HepG2 (cell line): Measurements from ENCODE around the gene RIPK3. TPM values are rescaled to one million over a fixed set of nuclear protein-coding genes. Genes with fewer than 3 reads are reported as not detected.

ENCODE experiments used
- ATAC-seq: fragments of 200-7000 bp; cut with Tn5 transposase; 3 replicates; pipeline ENCODE4 v1.9.1; 2020; ENCODE audit warnings: mild to moderate bottlenecking, moderate library complexity
- BruUV-seq: library from RNA; stranded (reverse); fragments of 400-500 nt; replicated peaks from 2 replicates; lab custom pipeline; 2021; lab: Mats Ljungman, UMichigan
- CTCF ChIA-PET: fragments of 300-600 bp; formaldehyde crosslinking; extraction: SDS; loops from one replicate; lab custom pipeline; 2021; ENCODE audit warnings: low total read pairs, inconsistent platforms, low intra/inter-chr PET ratio; lab: Yijun Ruan, JAX
- POLR2A ChIA-PET: fragments of 350-600 bp; sonication (Branson Sonifier 250); formaldehyde crosslinking; loops from one replicate; lab custom pipeline; 2020; ENCODE audit warnings: antibody characterized with exemption, inconsistent platforms; lab: Yijun Ruan, JAX
- DNase-seq: peaks from one replicate; pipeline ENCODE4 v3.0.0-alpha.2; 2015; ENCODE audit warnings: low spot score
- FAIRE-seq: peaks from 3 replicates; lab custom pipeline; 2011; peaks lifted over from hg19 to GRCh38; lab: Jason Lieb, UNC
- H2AFZ ChIP-seq: one replicate; pipeline ENCODE4 v1.6.1; 2011; ENCODE audit warnings: low read length, inconsistent platforms
- H3K27ac ChIP-seq: fragments of 300-600 bp; 3 replicates; pipeline ENCODE4 v1.8.0; 2011; ENCODE audit warnings: mixed run types, mild to moderate bottlenecking, mixed read lengths, low read length, inconsistent platforms; ENCODE audit not compliant: insufficient read depth; ENCODE audit errors: extremely low read length
- H3K27me3 ChIP-seq, 2 experiments: fragments of 200-600 bp in 1 of 2; 2 replicates in 1 of 2; 3 replicates in 1 of 2; pipeline versions ENCODE4 v1.6.0 to v1.8.0; 2011; ENCODE audit warnings: low read length in 2 of 2, mild to moderate bottlenecking in 2 of 2, moderate library complexity in 2 of 2, inconsistent platforms in 1 of 2; ENCODE audit not compliant: insufficient read depth in 2 of 2, control insufficient read depth in 1 of 2
- H3K36me3 ChIP-seq, 2 experiments: fragments of 200-600 bp in 1 of 2; replicated peaks in 1 of 2; 2 replicates in 1 of 2; 3 replicates in 1 of 2; pipeline versions ENCODE4 v1.5.1 to v1.8.0; 2011; ENCODE audit warnings: low read length in 2 of 2, inconsistent platforms in 1 of 2; ENCODE audit not compliant: insufficient read depth in 2 of 2, control insufficient read depth in 1 of 2
- H3K4me1 ChIP-seq: 2 replicates; pipeline ENCODE4 v1.5.1; 2012; ENCODE audit warnings: low read length, inconsistent platforms; ENCODE audit not compliant: insufficient read depth
- H3K4me2 ChIP-seq: 2 replicates; pipeline ENCODE4 v1.6.0; 2011; ENCODE audit warnings: low read depth, low read length, inconsistent platforms
- H3K4me3 ChIP-seq, 3 experiments: fragments of 200-600 bp in 1 of 3; sonication (generic), shearing (Covaris generic) in 1 of 3; replicated peaks in 1 of 3; 2 replicates each; pipeline ENCODE4 v1.5.1; 2011 to 2016; ENCODE audit warnings: low read length in 3 of 3, inconsistent platforms in 2 of 3, low read depth in 2 of 3, mild to moderate bottlenecking in 2 of 3, control low read depth in 1 of 3, mixed read lengths in 1 of 3; ENCODE audit not compliant: insufficient read depth in 1 of 3
- H3K79me2 ChIP-seq: one replicate; pipeline ENCODE4 v1.6.1; 2011; ENCODE audit warnings: low read length, inconsistent platforms; ENCODE audit not compliant: insufficient read depth
- H3K9ac ChIP-seq: 2 replicates; pipeline ENCODE4 v1.6.0; 2011; ENCODE audit warnings: mild to moderate bottlenecking, low read depth, low read length, inconsistent platforms; ENCODE audit not compliant: insufficient read depth
- H3K9me3 ChIP-seq: 2 replicates; pipeline ENCODE4 v1.5.1; 2012; ENCODE audit warnings: mild to moderate bottlenecking, low read length
- H4K20me1 ChIP-seq: 2 replicates; pipeline ENCODE4 v1.6.0; 2011; ENCODE audit warnings: inconsistent platforms, mild to moderate bottlenecking, low read length, moderate library complexity; ENCODE audit not compliant: insufficient read depth
- CBX2 ChIP-seq, 2 experiments: fragments of 200-600 bp in 1 of 2; sonication (generic); formaldehyde crosslinking in 1 of 2; IDR thresholded peaks; 2 replicates each; pipeline versions ENCODE4 v1.7.0 to v1.8.1; 2018 to 2022; ENCODE audit warnings: low read depth in 2 of 2, low read length in 1 of 2, mild to moderate bottlenecking in 1 of 2, missing genetic modification reagents in 1 of 2
- CHD4 ChIP-seq: fragments of 200-600 bp; sonication (generic); IDR thresholded peaks from 2 replicates; pipeline ENCODE4 v1.7.0; 2017; ENCODE audit warnings: mild to moderate bottlenecking, low read length, borderline replicate concordance
- HES4 ChIP-seq: sonication (generic); formaldehyde crosslinking; IDR thresholded peaks from 2 replicates; pipeline ENCODE4 v1.9.0; 2021; ENCODE audit warnings: mild to moderate bottlenecking, missing genetic modification reagents, borderline replicate concordance
- HMGXB3 ChIP-seq: sonication (generic); formaldehyde crosslinking; IDR thresholded peaks from 2 replicates; pipeline ENCODE4 v1.4.0; 2020; ENCODE audit warnings: missing genetic modification reagents, borderline replicate concordance
- JARID2 ChIP-seq: sonication (generic); formaldehyde crosslinking; IDR thresholded peaks from 2 replicates; pipeline ENCODE4 v1.8.1; 2023; ENCODE audit warnings: missing genetic modification reagents, inconsistent platforms; ENCODE audit not compliant: insufficient replicate concordance
- MED1 ChIP-seq: sonication (generic); formaldehyde crosslinking; IDR thresholded peaks from 2 replicates; pipeline ENCODE4 v1.4.0; 2020; ENCODE audit warnings: missing genetic modification reagents
- MEIS2 ChIP-seq: sonication (generic); formaldehyde crosslinking; IDR thresholded peaks from 2 replicates; pipeline ENCODE4 v1.9.0; 2021; ENCODE audit warnings: mild to moderate bottlenecking, missing genetic modification reagents
- NCOR1 ChIP-seq: fragments of 200-600 bp; sonication (generic); IDR thresholded peaks from 2 replicates; pipeline ENCODE4 v1.7.0; 2017; ENCODE audit warnings: antibody characterized with exemption, low read length, borderline replicate concordance
- RFXAP ChIP-seq: sonication (generic); formaldehyde crosslinking; IDR thresholded peaks from 2 replicates; pipeline ENCODE4 v1.4.0; 2020; ENCODE audit warnings: missing genetic modification reagents, borderline replicate concordance
- SP4 ChIP-seq: sonication (generic); formaldehyde crosslinking; IDR thresholded peaks from 2 replicates; pipeline ENCODE4 v1.8.1; 2023; ENCODE audit warnings: mild to moderate bottlenecking, missing genetic modification reagents
- TARDBP ChIP-seq: sonication (generic); formaldehyde crosslinking; IDR thresholded peaks from 2 replicates; pipeline ENCODE4 v1.8.0; 2022; ENCODE audit warnings: mild to moderate bottlenecking, missing genetic modification reagents
- TBP ChIP-seq: sonication (generic); formaldehyde crosslinking; IDR thresholded peaks from 2 replicates; pipeline ENCODE4 v1.5.0; 2020; ENCODE audit warnings: missing genetic modification reagents
- WIZ ChIP-seq: sonication (generic); formaldehyde crosslinking; IDR thresholded peaks from 2 replicates; pipeline ENCODE4 v1.5.1; 2020; ENCODE audit warnings: mild to moderate bottlenecking, missing genetic modification reagents
- ZMYM2 ChIP-seq: sonication (generic); formaldehyde crosslinking; IDR thresholded peaks from 2 replicates; pipeline ENCODE4 v1.8.0; 2022; ENCODE audit warnings: mild to moderate bottlenecking, missing genetic modification reagents
- WGBS: methylation state at CpG from one replicate; pipeline ENCODE4 v1.1.6; 2017; ENCODE audit warnings: low lambda C conversion rate; 5-methylcytosine and 5-hydroxymethylcytosine counted together
- in situ Hi-C: cut with HindIII; loops from 2 replicates; pipeline ENCODE4 v1.10.0; 2017; ENCODE audit warnings: low pct_unique_long_range_greater_than_20kb; ENCODE audit not compliant: extremely low pct_ligation_motif_present
- intact Hi-C: fragments of 100-400 bp; cut with micrococcal nuclease; formaldehyde crosslinking; loops from one replicate; pipeline ENCODE4 v1.10.0; 2022; ENCODE audit not compliant: unreplicated experiment
- polyA plus RNA-seq, 8 experiments: library from polyadenylated mRNA; depleted of rRNA in 3 of 8; stranded (reverse) in 7 of 8; unstranded in 1 of 8; fragments of >200 nt; fragmentation: Illumina TruSeq in 4 of 8; extraction: Trizol in 4 of 8; gene quantifications; 2 replicates each; pipeline versions ENCODE4 v1.2.1 to v1.2.3, GENCODE V29; 2011 to 2016; ENCODE audit warnings: low read depth in 4 of 8, missing spikeins in 1 of 8, mixed read lengths in 1 of 8; ENCODE audit not compliant: insufficient read depth in 1 of 8
- total RNA-seq, 5 experiments: library from RNA; depleted of rRNA; stranded (reverse); fragments of >200 nt; fragmentation: Illumina TruSeq; extraction: Trizol; gene quantifications; 2 replicates each; pipeline ENCODE4 v1.2.3, GENCODE V29; 2016; ENCODE audit warnings: low read depth in 1 of 5
- TF ChIP-seq, protein P1 (sequence below): sonication (generic); formaldehyde crosslinking; IDR thresholded peaks from 2 replicates; pipeline ENCODE4 v1.4.0; 2020; ENCODE audit warnings: missing genetic modification reagents
- TF ChIP-seq, protein P2 (sequence below): sonication (generic); formaldehyde crosslinking; conservative IDR thresholded peaks from 2 replicates; pipeline ENCODE4 v1.4.0; 2020; ENCODE audit warnings: missing genetic modification reagents

Gene RIPK3
- total and polyA plus RNA-seq, 2 of the 13 experiments (the other 11 are each of a cell fraction or from before 2014, with no cell fraction given): not detected

GRCh38 chr14:24387009-24387345 is 47.2 kb upstream of the RIPK3 start:
- no TSS peak for BruUV-seq
- no peak overlapping the region for H3K27ac ChIP-seq
- intact Hi-C loops: loop anchor here (2.0 kb wide), 2 partner anchors 14 to 26 kb away; no protein-coding TSS in a partner anchor
- in situ Hi-C loops: no loop called here
- H3K36me3 ChIP-seq: no peaks in the 10 kb centered on the region
- DNase-seq (no peak), FAIRE-seq (no peak), ATAC-seq (peak; percentile 58)
- no peaks in the 10 kb centered on the region for H4K20me1 ChIP-seq
- H3K9ac ChIP-seq: no peak overlapping the region
- WGBS: 2% methylated on average over 2 of the region's 2 CpGs
- peaks cover 33% of the 10 kb centered on the region for H3K4me1 ChIP-seq
- H3K4me3 ChIP-seq: no peak overlapping the region
- H3K9me3 ChIP-seq: no peaks in the 10 kb centered on the region
- H3K79me2 ChIP-seq: no peaks in the 10 kb centered on the region
- ChIA-PET POLR2A (interaction anchor here (1.0 to 2.0 kb wide), 2 partner anchors 12 to 41 kb away, joined by 3 to 7 read pairs; partner anchors contain the start of gene NYNRIN), CTCF (interaction anchor here (0.9 kb wide), 1 partner anchor 25 kb away, joined by 3 read pairs; no protein-coding TSS in a partner anchor)
- peak overlapping the region; percentile 44 for H3K4me2 ChIP-seq
- H2AFZ ChIP-seq: no peak overlapping the region
- H3K27me3 ChIP-seq: peaks cover 7 to 25% of the 10 kb centered on the region in 2 experiments; a peak in 4 of 5 replicates
- 0 out of 2 replicates have a peak, but pooled peaks have one; percentile 12 for TF ChIP-seq TARDBP (CRISPR knock-in tag)
- TF ChIP-seq ZMYM2 (CRISPR knock-in tag): peak; percentile 6; the same call in 1 of the 2 replicates
- peak; percentile 25; the same call in 1 of the 2 replicates for TF ChIP-seq WIZ (CRISPR knock-in tag)
- TF ChIP-seq, protein P1, sequence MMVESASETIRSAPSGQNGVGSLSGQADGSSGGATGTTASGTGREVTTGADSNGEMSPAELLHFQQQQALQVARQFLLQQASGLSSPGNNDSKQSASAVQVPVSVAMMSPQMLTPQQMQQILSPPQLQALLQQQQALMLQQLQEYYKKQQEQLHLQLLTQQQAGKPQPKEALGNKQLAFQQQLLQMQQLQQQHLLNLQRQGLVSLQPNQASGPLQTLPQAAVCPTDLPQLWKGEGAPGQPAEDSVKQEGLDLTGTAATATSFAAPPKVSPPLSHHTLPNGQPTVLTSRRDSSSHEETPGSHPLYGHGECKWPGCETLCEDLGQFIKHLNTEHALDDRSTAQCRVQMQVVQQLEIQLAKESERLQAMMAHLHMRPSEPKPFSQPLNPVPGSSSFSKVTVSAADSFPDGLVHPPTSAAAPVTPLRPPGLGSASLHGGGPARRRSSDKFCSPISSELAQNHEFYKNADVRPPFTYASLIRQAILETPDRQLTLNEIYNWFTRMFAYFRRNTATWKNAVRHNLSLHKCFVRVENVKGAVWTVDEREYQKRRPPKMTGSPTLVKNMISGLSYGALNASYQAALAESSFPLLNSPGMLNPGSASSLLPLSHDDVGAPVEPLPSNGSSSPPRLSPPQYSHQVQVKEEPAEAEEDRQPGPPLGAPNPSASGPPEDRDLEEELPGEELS (CRISPR knock-in tag): peak; percentile 1; the same call in 1 of the 2 replicates
- no peak for TF ChIP-seq JARID2 (CRISPR knock-in tag)
- TF ChIP-seq TBP (CRISPR knock-in tag): no peak
- 0 out of 2 replicates have a peak, but pooled peaks have one; percentile 9 for TF ChIP-seq MED1 (CRISPR knock-in tag)
- TF ChIP-seq CHD4: 0 out of 2 replicates have a peak, but pooled peaks have one; percentile 12
- TF ChIP-seq SP4: 0 out of 2 replicates have a peak, but pooled peaks have one; percentile 9
- TF ChIP-seq HMGXB3 (CRISPR knock-in tag): 0 out of 2 replicates have a peak, but pooled peaks have one; percentile 5
- TF ChIP-seq HES4: no peak
- 0 out of 2 replicates have a peak, but pooled peaks have one; percentile 58 for TF ChIP-seq RFXAP
- no peak for TF ChIP-seq CBX2 (IDR thresholded peaks at IDR 0.05; ENCODE audit: low read depth, low read length)
- peak; percentile 61; the same call in 1 of the 2 replicates for TF ChIP-seq CBX2 (CRISPR knock-in tag; IDR thresholded peaks at IDR 0.05; ENCODE audit: low read depth)
- 0 out of 2 replicates have a peak, but pooled peaks have one; percentile 6 for TF ChIP-seq MEIS2 (CRISPR knock-in tag)
- peak; percentile 6; the same call in 1 of the 2 replicates for TF ChIP-seq NCOR1
- TF ChIP-seq, protein P2, sequence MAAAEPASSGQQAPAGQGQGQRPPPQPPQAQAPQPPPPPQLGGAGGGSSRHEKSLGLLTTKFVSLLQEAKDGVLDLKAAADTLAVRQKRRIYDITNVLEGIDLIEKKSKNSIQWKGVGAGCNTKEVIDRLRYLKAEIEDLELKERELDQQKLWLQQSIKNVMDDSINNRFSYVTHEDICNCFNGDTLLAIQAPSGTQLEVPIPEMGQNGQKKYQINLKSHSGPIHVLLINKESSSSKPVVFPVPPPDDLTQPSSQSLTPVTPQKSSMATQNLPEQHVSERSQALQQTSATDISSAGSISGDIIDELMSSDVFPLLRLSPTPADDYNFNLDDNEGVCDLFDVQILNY (CRISPR knock-in tag): no peak
